DMS114 treated with DMSO at 0.1 percent for 48 hours (cell line): ENCODE measurements around the gene NENF.
"Not testable (repeated sequence)": the region's sequence is repeated elsewhere in the genome, so short reads cannot be mapped to it uniquely, and the experiment has no call there.

ENCODE experiments used
- DNase-seq: peaks from one replicate; lab custom pipeline; 2025; ENCODE audit not compliant: unreplicated experiment; lab: John Stamatoyannopoulos, UW

Gene NENF

DNA sequence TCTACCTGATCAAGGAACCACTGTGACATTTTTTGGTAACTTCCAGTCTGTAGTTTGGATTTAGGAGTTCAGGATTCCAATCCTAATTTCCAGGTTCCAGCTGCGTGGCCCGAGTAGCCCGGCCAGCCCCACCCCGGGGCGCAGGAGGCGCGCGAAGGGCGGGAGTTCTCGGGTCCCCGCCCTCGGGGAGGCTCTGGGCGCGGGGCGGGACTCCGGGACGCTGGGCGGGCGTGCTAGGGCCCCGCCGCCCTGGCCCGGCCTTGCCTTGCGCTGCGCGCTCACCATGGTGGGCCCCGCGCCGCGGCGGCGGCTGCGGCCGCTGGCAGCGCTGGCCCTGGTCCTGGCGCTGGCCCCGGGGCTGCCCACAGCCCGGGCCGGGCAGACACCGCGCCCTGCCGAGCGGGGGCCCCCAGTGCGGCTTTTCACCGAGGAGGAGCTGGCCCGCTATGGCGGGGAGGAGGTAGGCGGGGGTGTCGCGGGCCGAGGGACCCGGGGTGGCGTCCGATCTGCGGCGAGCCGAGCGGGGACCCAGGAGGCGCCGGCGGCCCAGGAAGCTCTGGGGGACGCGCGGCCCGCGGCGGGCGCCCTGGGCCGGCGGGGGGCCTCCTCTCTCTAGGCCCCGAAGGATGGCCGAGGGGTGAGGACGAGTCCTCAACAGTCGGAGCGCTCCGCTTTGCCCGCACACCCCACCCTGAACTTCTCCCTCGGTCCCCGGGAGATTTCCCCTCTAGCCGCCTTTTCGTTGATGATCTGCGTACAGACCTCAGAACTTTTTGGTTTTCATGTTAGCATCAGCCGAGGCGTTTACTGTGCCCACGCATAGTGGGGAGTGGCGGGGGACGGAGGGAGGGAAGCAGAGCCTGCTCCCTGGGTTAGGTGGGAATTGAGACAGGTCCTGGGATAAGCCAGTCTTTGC is at the start of gene NENF:
Gene NENF, plus strand, starts transcription at position 260 of the 916 bp plus-strand sequence. Its CDS starts 24 bp downstream, at position 284.
- DNase-seq = peak; percentile 50

GRCh38 chr1:212386029-212386428 is 46.7 kb upstream of the NENF start:
- no peak for DNase-seq

DNA sequence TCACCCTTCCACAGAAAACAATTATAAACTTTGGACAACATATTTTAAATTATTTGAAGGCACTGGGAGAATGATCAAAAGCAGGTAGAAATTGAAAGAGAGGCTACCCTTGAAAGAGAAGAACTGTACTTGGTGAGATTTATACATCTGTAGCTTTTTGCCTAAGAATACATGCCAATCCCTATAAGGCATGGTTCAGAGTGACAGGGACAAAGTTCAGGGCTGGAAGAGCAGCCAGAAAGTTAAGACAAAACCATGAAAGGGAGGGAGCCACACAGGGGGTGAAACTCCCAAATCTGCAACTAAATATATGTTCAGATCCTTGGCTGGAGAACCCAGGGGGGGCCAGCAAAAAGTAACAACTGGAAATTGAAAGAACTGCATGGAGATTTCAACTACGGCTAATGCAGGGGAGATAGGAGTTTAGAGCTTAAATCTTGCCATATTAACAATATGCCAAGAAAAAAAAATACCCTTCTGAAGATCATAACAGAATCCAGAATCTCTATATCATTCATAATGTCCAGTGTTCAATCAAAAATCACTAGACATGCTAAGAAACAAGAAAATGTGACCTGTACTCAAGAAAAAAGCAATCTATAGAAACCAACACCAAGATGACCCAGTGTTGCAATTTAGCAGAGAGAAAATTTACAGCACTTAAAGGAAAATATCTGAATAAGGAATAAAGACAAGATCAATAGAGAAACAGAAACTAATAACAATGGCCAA is 43.6 kb upstream of the NENF start:
- DNase-seq = no peak

GRCh38 chr1:212395678-212396437 is 36.9 kb upstream of the NENF start:
- not testable (repeated sequence) for DNase-seq

DNA sequence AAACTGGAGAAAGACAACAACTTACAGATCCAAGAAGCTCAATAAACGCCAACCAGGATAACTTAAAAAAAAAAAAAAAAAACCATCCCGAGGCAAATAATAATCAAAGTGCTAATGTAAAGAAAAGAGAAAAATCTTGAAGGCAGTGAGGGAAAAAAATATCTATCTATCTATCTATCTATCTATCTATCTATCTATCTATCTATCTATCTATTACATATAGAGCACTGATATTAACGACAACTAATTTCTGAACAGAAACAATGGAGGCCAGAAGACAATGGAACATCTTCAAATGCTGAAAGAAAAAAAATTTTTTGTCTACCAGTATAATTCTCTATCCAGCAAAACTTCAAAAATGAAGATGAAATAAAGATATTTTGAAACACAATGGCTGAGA is 36.1 kb upstream of the NENF start:
- DNase-seq = no peak

DNA sequence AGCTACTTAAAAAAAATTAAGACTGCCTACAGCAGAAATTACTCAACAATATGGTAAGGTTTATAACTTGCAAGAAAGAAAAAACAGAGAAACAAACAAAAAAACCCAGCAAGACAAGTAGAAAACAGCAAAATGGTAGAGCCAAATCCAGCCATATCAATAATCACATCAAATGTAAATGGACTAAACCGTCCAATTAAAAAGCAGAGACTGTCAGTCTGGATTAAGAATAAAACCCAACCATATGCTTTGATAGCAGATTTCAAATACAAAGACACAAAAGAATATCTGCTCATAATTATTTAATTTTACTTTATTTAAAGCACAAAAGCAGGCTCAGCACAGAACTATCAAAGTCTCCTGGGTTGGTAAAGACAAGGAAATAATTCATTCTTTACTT is 35.5 kb upstream of the NENF start:
- DNase-seq = no peak

- no peak for DNase-seq
Observed at GRCh38 chr1:212401042-212401441, 31.7 kb upstream of the NENF start.

DNA sequence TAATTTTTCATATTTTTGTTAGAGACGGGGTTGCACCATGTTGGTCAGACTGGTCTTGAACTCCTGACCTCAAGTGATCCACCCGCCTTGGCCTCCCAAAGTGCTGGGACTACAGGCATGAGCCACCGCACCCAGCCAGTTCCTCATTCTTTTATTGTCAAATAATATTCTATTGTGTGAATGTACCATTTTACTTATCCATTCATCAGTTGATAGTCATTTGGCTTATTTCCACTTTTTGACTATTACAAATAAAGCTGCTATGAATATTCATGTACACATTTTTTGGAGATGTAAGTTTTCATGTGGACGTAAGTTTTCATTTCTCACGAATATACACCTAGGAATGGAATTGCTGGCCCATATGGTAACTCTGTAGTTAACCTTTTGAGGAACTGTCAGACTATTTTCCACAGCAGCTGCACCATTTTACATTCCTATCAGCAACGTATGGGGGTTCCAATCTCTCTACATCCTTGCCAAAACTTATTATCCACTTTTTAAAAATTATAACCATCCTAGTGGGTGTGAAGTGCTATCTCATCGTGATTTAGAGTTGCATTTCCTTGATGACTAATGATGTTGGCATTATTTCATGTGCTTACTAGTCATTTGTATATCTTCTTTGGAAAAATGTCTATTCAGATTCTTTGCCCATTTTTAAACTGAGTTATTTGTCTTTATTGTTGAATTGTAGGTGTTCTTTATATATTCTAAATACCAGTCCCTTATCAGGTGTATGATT is 30.7 kb upstream of the NENF start:
- no peak for DNase-seq

DNA sequence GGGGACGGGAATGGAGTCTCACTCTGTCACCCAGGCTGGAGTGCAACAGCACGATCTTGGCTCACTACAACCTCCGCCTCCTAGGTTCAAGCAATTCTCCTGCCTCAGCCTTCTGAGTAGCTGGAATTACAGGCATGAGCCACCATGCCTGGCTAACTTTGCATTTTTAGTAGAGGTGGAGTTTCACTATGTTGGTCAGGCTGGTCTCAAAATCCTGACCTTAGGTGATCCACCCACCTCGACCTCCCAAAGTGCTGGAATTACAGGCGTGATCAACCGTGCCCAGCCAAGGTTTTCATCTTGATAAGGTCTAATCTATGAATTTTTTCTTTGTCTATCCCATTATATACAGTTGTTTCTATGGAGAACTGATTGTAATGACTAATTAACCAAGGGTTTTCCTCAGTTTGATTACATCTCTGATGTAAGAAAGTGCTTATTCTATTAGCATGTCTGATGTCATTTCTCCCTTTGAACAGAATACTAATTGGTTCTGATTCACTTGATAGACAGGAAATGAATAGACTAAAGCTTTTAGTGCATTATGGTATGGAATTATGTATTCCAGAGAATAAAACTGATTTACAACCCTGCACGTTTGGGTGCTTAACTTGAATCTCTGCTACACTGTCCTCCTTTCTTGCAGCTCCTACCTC is 29.9 kb upstream of the NENF start:
- no peak for DNase-seq

GRCh38 chr1:212410231-212410820 is 22.4 kb upstream of the NENF start:
- no peak for DNase-seq

DNA sequence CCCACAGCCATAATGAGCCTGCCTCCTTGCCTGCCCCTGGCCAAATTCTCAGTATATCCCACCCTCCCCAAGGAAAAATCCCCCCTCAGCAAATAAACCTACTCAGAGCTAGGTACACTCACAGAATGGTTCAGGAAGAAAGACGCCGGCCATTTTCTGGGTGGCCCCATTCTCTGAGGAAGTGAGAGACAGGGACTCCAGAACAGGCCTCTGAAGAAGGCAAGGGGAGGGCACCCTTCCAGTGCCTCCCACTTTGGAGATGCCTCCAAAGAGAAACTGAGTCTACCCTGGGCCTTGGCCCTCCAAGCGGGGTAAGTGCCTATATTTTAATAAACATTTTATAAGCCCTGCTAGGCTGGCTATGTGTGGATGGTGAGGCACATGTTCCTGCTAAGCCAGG is 20.3 kb upstream of the NENF start:
- no peak for DNase-seq

DNA sequence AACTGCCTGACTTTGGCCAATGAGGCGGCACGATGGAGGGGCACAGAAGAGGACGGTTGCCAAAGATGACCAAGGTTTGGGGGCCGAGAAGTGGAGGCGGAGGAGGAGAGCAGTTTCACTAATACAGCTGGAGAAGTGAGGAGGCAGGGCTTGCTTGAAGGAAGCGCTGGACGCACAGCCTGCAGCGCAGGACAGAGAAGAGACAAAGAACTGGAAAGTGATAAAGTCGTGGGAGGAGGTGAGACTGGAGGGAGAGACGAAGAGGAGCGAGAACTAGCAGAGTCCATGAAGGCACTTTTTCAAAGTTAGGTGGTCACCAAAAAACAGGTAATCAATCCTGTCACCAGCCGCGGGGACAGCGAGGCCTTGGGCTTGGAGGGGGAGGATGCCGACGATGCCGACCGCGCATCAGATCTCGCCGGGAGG is 18.8 kb upstream of the NENF start:
- no peak for DNase-seq

DNA sequence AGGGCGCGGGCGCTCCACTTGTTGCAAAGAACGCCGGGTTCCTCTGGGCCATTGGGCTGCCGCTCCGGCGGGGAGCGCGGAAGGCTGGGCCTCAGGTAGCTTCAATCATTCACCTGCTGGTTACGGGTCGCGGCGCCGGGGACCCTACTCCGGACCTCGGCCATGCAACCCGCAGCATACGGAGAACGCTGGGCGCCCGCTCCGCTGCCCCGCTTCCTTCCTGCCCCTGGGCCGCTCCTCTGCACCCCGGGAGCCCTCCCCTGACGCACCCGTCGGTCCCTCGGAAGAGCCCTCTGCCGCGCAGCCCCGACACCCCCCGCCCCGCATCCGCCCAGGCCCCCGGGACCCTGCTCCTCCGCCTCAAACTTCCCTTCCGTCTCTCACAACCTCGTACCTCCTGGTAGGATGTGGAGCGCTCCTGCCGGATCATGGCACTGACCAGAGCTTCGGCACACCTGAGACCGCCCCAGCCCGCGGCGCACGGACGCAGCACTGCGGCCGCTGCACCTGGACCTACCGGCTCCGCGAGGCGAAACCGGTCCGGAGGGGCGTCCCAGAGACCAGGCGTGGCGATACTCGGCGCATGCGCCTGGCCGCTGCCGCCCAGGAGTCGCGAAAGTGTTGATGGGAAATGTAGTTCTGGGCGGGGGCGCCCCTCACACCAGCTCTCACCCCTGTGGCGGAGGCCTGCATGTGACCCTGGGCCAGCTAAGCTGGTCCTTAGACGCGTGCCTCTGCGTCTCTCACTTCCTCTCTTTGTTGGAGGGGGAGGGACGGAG is 18.2 kb upstream of the NENF start, which contains the start of gene PACC1:
Gene PACC1, minus strand, starts transcription at position 559 of the 779 bp plus-strand sequence. Its CDS starts 129 bp downstream, at position 430.
- DNase-seq = peak; percentile 87

DNA sequence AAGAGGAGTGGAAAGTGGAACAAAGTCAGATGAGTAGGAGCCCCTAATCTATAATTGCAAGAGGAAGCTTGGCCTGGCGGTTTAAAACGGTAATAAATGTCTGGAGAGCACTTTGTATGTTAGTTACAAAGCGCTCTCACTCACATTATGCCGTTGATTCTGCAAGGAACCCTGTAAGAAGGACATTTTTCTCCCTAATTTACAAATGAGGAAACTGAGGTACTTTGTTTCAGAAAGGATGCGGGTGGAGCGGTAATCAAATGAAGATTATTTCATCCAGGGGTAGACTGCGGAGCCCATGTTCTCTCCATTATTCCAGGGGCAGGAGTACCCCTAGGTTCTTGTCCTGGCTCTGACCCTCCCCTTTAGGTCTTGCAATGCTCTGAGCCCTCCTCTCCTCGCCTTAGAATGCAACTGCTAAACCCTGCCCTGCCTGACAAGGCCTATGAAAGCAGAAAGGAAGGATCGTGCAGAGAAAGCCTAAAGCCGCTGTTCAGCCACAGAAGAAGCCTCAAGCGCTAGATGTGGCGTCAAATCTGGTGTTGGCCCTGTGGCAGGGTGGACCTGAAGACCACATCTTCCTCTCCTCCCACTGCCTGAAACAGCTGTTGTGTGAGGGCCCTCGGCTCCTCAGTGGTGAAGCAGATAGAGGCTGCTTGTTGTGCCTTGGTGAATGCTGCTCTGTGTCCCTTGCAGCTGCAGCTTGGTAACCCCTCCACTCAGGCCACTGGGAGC is 17.4 kb upstream of the NENF start:
- DNase-seq = no peak

GRCh38 chr1:212421165-212421564 is 11.6 kb upstream of the NENF start:
- no peak for DNase-seq

DNA sequence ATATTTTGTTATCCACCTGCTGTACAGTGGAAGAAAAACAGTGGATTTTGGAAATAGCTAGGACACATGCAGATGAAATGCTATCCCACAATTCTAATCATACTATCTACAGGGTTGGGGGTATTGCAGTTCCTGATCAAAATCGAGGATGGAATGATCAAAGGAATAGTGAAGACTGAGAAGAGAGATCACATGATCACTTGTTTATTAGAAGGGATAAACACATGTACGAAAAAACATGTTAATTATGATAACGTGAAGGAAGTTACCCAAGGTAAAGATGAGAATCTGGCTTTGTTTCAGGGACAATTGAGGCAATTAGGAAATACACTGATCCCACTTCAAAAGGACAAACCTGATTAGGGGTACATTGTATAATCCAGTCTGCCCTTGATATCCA is 8.8 kb upstream of the NENF start:
- DNase-seq = no peak

DNA sequence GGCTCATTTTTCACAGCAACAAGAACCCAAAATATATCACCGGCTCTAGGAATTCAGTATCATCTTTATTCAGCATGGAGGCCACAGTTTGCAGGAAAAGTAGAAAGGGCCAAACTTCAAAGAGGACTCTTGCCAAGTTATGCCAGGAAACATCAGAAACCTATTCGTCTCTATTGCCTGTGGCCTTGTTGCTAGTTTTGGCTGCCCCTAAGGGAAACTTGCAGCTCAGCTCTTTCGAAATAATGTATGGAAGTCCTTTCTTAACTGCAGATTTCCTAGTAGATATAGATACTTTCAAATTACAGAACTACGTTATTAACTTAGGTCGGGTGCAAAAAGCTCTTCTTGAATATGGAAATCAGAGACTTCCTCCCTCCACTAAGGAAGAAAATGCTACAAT is 4.2 kb upstream of the NENF start:
- no peak for DNase-seq

DNA sequence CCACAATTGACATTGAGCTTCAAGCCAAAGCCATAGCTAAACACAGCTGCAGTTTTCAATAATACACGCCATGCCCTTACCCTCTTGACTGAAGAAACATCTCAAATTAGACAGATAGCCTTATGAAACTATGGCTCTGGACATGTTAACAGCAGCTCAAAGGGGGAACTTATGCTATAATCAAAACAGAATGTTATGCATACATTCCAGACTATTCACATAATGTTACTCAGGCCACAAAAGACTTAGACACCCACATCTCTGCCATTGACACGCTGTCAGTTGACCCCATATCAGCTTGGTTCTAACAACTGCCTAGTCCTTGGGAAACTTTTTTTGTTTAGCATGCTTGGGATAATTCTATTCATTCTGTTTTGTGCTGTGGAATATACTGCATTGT is 2.3 kb upstream of the NENF start:
- DNase-seq = no peak
